UCSD-AML1 (cell line): ENCODE results near the gene WDR46.

Source experiments
- DNase-seq: peaks from one replicate; lab custom pipeline; 2025; ENCODE audit not compliant: unreplicated experiment; lab: John Stamatoyannopoulos, UW

The WDR46 gene

GRCh38 chr6:33288921-33289783 lies at the start of gene WDR46, which contains the start of gene PFDN6:
Gene WDR46, minus strand, starts transcription at chr6:33289239. Its CDS starts 69 bp downstream, at chr6:33289170.
Gene PFDN6, plus strand, starts transcription at chr6:33289601. Its CDS starts 256 bp downstream, at chr6:33289857.
- DNase-seq: peak; percentile 79

GRCh38 chr6:33336495-33336894 lies 47.5 kb upstream of the WDR46 start:
- no peak for DNase-seq

DNA sequence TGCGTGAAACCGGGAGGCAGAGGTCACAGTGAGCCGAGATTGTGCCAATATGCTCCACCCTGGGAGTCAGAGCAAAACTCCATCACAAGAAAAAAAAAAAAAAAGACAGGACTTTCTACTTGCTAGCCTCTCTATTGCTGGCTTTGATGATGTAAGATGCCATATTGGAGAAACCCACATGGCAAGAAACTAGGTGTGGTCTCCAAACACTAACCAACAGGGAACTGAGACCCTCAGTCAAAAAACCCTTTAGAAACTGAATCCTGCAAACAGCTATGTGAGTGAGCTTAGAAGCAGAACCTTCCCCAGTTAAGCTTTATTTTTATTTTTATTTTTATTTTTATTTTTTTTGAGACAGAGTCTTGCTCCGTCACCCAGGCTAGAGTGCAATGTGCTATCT lies 46.9 kb upstream of the WDR46 start:
- DNase-seq: no peak

- no peak for DNase-seq
Measured at GRCh38 chr6:33333666-33334065, 44.6 kb upstream of the WDR46 start.

DNA sequence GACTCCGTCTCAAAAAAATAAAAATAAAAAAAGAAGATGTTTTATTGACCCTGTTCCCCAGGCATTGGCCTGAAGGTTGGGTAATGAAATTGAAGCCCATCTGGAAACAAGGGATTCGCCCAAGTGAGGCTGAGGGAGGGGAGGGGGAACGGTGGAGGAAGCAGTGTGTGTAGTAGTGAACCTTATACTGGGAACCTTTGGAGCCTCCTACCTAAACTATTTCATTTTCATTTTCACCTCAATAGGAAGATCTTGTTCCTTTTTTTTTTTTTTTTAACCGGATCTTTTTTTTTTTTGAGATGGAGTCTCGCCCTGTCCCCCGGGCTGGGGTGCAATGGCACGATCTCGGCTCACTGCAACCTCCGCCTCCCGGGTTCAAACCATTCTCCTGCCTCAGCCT lies 41.7 kb upstream of the WDR46 start:
- DNase-seq: no peak

DNA sequence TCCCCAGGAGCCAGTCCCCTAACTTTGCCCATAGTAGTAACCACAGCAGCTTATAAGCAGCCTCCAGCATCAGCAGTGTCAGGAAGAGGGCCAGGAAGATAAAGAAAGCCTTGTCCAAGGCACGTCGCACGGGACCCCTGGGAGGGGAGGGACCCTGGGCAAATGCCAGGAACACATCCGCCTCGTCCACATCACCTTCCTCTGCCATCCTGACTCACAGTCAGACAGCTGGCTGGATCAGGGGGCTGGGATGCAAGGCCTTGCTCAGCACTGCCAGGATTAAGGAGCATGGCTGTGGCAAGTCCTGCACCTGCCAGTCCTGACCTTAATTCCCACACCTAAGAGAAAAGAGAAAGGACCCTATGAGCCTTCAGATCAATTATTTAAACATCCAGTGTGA lies 40.0 kb upstream of the WDR46 start:
- no peak for DNase-seq

DNA sequence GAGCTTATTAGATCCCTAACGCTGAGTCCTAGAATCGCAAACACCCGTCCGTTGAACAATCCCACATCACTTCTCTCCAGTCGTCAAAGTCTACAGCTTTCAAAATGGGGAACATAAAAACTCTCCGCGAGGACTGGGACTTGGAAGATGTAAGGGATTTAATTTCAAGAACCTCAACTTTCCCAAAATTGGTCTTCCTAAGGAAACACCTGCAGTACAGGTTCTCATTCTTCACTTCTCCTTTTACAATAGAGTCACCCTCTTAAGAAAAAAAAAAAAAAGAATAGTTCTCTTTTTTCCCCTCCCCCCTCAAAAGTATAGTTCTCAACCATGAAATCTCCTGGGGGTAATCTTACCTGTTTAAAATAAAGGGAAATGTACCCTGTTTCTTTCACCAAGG lies 35.1 kb upstream of the WDR46 start:
- no peak for DNase-seq

GRCh38 chr6:33323623-33323948 lies 34.5 kb upstream of the WDR46 start:
- no peak for DNase-seq

- no peak for DNase-seq
Measured at GRCh38 chr6:33321227-33321626, 32.2 kb upstream of the WDR46 start.

GRCh38 chr6:33320315-33321181 lies 31.5 kb upstream of the WDR46 start:
- DNase-seq: no peak

GRCh38 chr6:33319939-33320314 lies 30.9 kb upstream of the WDR46 start:
- DNase-seq: no peak

DNA sequence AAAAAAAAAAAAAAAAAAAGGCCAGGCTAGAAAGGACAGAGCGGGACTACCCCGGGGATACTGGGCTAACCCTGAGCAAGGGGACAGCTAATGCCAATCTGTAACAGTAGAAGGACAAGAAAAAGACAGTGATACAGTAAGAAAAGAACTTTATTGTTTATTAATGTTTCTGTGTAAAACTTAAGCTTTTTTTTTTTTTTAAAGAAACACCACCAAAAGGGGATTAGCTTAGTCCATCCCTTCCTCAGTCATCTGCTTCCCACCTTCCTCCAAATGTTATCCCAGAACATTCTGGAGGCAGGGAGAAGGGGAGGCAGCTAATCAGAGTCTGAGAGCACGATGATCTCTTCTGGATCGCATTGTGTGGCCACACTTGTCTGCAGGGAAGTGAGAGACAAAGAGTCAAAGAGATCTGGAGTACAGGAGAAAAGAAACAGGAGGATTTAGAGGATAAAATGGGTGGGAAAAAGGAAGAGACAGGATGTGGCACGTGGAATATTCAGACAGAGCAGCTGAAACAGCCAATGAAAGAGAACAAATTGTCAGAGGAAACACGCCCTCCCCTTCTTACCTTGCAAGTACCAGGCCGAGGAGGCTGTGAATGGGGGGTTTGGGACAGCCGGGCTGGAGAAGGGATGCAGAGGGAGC lies 29.5 kb upstream of the WDR46 start:
- no peak for DNase-seq

DNA sequence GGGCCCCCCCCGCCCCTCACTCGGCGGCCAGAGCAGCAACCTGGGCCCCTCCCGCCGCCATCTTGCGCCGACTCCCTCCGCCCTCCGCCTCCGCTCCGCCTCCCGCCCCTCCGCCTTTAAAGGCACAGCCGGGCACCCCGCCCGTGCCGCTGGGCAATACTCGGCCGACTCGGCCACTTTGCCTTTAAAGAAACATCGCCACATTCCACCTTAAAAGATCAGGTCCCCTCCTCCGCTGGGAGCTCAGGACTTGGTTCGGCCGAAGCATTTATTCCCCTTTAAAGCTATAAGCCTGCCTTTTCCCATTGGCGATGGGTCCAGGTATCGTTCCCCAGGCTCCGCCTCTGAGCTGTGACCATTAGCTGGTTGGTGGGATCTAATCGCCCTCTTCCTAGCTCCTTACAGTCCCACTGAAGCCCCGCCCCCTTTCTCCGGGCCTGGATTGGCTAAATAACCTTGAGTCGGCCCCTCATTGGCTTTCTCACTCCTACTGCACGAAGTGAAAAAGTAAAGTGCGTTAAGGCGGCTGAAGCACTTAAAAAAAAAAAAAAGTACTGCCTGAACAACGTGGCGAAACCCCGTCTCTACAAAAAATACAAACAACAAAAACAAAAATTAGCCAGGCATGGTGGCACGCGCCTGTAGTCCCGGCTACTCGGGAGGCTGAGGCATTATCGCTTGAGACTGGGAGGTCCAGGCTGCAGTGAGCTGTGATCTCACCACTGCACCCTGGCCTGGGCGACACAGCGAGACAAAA lies 28.8 kb upstream of the WDR46 start, which contains the start of gene ZBTB22:
ZBTB22 (minus strand) TSS at position 76 of the 757 bp plus-strand sequence. CDS start 828 bp downstream, outside the sequence.
- DNase-seq: peak; percentile 99

DNA sequence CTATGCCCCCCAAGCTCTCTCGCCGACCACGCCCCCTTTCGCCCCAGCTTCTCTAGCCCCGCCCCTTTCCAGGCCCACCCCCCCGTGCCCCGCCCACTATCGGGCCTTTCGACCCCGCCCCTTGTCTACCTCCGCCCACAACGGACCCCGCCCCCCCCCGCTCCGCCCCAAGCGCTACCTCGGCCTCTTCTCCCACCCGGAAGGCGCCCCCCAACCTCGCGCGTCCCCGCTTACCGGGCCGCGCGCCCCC lies 28.3 kb upstream of the WDR46 start:
- DNase-seq: no peak

GRCh38 chr6:33316603-33317418 lies 27.8 kb upstream of the WDR46 start:
- no peak for DNase-seq

DNA sequence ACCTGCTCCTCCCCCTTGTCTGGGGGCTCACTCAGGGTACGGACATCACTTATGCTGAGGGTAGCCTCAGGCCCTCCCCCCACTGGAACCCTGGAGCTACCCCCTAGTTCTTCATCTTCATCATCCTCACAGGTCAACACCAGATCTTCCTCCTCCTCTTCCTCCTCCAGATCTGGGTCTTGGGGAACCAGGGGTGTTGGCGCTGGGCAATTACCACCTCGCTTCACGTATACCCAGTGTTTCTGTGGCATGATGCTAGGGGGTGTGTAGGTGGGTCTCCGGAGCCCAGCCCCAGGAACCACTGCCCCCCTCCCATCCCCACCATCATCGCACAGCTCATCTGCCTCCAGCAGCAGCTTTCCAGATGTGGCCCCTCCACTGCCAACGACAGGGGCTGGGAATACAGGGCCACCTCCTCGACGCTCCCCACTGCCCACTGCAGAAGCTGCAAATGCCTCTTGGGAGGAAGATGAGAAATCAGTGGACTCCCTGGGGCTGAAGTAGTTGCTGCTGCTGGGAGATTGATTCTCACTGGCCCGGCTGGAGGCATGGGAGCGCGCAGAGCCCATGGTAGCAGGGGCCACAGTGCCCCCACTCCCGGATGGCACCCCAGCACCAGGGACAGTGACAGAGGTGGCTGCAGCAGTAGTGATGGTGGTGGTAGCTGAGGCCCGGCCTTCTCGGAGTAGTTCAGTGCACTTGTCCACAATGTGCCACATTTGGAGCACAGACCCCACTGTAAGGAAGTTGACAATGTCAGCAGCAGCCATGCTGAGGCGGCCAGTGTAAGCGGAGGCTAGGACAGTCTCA lies 27.0 kb upstream of the WDR46 start:
- DNase-seq: no peak

GRCh38 chr6:33314943-33315792 lies 26.1 kb upstream of the WDR46 start:
- DNase-seq: no peak

GRCh38 chr6:33314515-33314942 lies 25.5 kb upstream of the WDR46 start:
- peak; percentile 53 for DNase-seq
